Stomach (tissue), 4 donors: ENCODE data around the gene KLHL29.

Experiments used
- POLR2A ChIP-seq, 4 donors: fragments of 450-650 bp; IDR thresholded peaks; one replicate each; pipeline ENCODE4 v1.6.1; 2016; ENCODE audit warnings: antibody characterized with exemption in 4 of 4, control low read depth in 2 of 4, mild to moderate bottlenecking in 1 of 4, moderate library complexity in 1 of 4
- TF ChIP-seq, protein P1 (sequence below), 7 experiments: fragments of 450-650 bp in 4 of 7; fragments of 200-600 bp in 3 of 7; sonication (generic) in 3 of 7; IDR thresholded peaks; one replicate each; pipeline ENCODE4 v1.5.1; 2016 to 2019; ENCODE audit warnings: antibody characterized with exemption in 7 of 7, control low read depth in 2 of 7, mild to moderate bottlenecking in 1 of 7

DNA sequence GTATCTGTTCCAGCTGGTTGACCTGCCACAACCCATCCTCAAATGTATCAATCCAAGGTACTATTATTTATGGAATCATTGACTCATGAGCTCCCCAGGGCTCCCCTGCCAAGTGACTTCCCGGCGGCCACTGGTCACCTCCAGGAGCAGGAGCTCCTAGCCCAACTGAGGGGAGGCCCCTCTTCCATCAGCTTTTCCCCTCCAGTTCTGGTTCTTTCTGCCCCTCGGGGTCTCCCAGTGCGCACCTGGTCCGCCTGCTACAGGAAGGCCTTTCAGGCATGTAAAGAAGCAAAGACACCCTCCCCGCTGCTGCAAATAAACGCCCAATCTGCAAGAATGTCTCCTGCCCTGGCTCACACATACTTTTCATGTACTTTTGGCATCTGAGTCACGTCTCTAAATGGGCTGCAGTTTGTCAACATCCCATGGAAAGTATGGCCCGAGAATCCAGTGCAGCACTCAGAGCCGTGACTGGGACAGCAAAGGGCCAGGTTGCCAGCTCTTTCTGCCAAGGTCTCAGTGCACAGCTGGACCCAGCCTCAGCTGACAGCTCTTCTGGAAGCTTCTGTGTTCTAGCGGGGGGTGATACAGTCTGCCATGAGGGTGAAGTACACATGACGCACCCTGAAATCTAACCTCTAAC is 41.4 kb downstream of the KLHL29 start:
- TF ChIP-seq, protein P1, sequence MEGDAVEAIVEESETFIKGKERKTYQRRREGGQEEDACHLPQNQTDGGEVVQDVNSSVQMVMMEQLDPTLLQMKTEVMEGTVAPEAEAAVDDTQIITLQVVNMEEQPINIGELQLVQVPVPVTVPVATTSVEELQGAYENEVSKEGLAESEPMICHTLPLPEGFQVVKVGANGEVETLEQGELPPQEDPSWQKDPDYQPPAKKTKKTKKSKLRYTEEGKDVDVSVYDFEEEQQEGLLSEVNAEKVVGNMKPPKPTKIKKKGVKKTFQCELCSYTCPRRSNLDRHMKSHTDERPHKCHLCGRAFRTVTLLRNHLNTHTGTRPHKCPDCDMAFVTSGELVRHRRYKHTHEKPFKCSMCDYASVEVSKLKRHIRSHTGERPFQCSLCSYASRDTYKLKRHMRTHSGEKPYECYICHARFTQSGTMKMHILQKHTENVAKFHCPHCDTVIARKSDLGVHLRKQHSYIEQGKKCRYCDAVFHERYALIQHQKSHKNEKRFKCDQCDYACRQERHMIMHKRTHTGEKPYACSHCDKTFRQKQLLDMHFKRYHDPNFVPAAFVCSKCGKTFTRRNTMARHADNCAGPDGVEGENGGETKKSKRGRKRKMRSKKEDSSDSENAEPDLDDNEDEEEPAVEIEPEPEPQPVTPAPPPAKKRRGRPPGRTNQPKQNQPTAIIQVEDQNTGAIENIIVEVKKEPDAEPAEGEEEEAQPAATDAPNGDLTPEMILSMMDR (IDR thresholded peaks at IDR 0.05) = no peak
- TF ChIP-seq POLR2A (IDR thresholded peaks at IDR 0.05) = no peak
